A549 treated with Mapracorat at 1 μM for 4 hours (cell line): ENCODE measurements around the gene RAMP3. TPM values are rescaled to one million over a fixed set of nuclear protein-coding genes. Genes with fewer than 3 reads are reported as not detected.

Experiments
- total RNA-seq: library from RNA; stranded (reverse); fragments of 200-300 nt; extraction: Qiagen RNA extraction; gene quantifications from 5 replicates; pipeline ENCODE4 v1.2.3, GENCODE V29; 2022

The RAMP3 gene
- not detected in 5 replicates for total RNA-seq

GRCh38 chr7:45157653-45158401 lies at the start of gene RAMP3:
TSS of gene RAMP3 (plus strand) at chr7:45157791. CDS start at chr7:45157829, 38 bp downstream.

GRCh38 chr7:45111298-45112223 lies 46.0 kb upstream of the RAMP3 start, which contains the start of gene TBRG4:
TSS of gene TBRG4 (minus strand) at chr7:45111697. CDS start at chr7:45109237, 2,460 bp downstream.

Other genes starting within 250 kb of the RAMP3 start
- gene MYO1G, start 178.8 kb upstream of the RAMP3 start, total RNA-seq: 0.12 to 0.28 TPM (median 0.16 TPM) in 5 replicates
- 41.1 to 50.3 TPM (median 48.7 TPM) in 5 replicates for gene CCM2, start 157.6 kb upstream of the RAMP3 start, total RNA-seq
- 0.10 to 0.40 TPM (median 0.28 TPM) in 5 replicates for gene NACAD, start 68.8 kb upstream of the RAMP3 start, total RNA-seq
- gene TBRG4, start 46.1 kb upstream of the RAMP3 start, total RNA-seq: 103 to 112 TPM (median 107 TPM) in 5 replicates